CD4-positive, alpha-beta memory T cell (primary cell): ENCODE results near the gene PRDM10. TPM values are rescaled to one million over a fixed set of nuclear protein-coding genes. Genes with fewer than 3 reads are reported as not detected.
"Not testable (repeated sequence)": the region's sequence is repeated elsewhere in the genome, so short reads cannot be mapped to it uniquely, and the experiment has no call there.

Source experiments
- CTCF ChIA-PET: fragments of 350-600 bp; sonication (Branson Sonifier 250); formaldehyde crosslinking; loops from one replicate; lab custom pipeline; 2021; ENCODE audit warnings: inconsistent platforms; ENCODE audit not compliant: partially characterized antibody; lab: Charles Lee
- POLR2A ChIA-PET: fragments of 350-600 bp; sonication (Branson Sonifier 250); formaldehyde crosslinking; loops from one replicate; lab custom pipeline; 2021; ENCODE audit not compliant: partially characterized antibody; lab: Charles Lee
- DNase-seq, 5 donors: peaks; one replicate each; pipeline versions ENCODE4 v3.0.0 to v3.0.0-alpha.2; 2020 to 2022; ENCODE audit warnings: mixed read lengths in 1 of 5
- H3K27ac ChIP-seq: one replicate; pipeline ENCODE4 v1.7.0; 2013; ENCODE audit warnings: low read depth, low read length
- H3K27me3 ChIP-seq: 2 replicates; pipeline ENCODE4 v1.7.0; 2013; ENCODE audit warnings: mild to moderate bottlenecking, low read length, moderate library complexity; ENCODE audit not compliant: insufficient read depth
- H3K36me3 ChIP-seq: 2 replicates; pipeline ENCODE4 v1.7.0; 2013; ENCODE audit warnings: mild to moderate bottlenecking, low read length, moderate library complexity; ENCODE audit not compliant: insufficient read depth
- H3K4me1 ChIP-seq: 2 replicates; pipeline ENCODE4 v1.7.0; 2013; ENCODE audit warnings: mild to moderate bottlenecking, low read length, moderate library complexity; ENCODE audit not compliant: insufficient read depth
- H3K4me3 ChIP-seq, 2 donors: one replicate each; pipeline ENCODE4 v1.7.0; 2013; ENCODE audit warnings: low read length in 2 of 2, mild to moderate bottlenecking in 1 of 2
- H3K9me3 ChIP-seq, 2 donors: one replicate each; pipeline ENCODE4 v1.7.0; 2013; ENCODE audit warnings: low read length in 2 of 2, control low read depth in 1 of 2; ENCODE audit not compliant: control insufficient read depth in 1 of 2
- H3K27ac Mint-ChIP-seq, 7 donors: one replicate each; pipeline ENCODE4 v1.8.0; 2020 to 2021; ENCODE audit warnings: mixed read lengths in 7 of 7, mild to moderate bottlenecking in 6 of 7, inconsistent platforms in 3 of 7, moderate library complexity in 3 of 7
- H3K27me3 Mint-ChIP-seq, 2 donors: one replicate each; pipeline ENCODE4 v1.8.0; 2020 to 2021; ENCODE audit warnings: mixed read lengths in 2 of 2
- H3K36me3 Mint-ChIP-seq, 2 donors: one replicate each; pipeline ENCODE4 v1.8.0; 2020 to 2021; ENCODE audit warnings: mixed read lengths in 2 of 2, inconsistent platforms in 1 of 2, mild to moderate bottlenecking in 1 of 2
- H3K4me1 Mint-ChIP-seq, 4 donors: one replicate each; pipeline ENCODE4 v1.8.0; 2020 to 2021; ENCODE audit warnings: mixed read lengths in 4 of 4, mild to moderate bottlenecking in 1 of 4
- H3K4me3 Mint-ChIP-seq, 8 donors: one replicate each; pipeline ENCODE4 v1.8.0; 2020 to 2021; ENCODE audit warnings: mixed read lengths in 8 of 8, mild to moderate bottlenecking in 7 of 8, moderate library complexity in 6 of 8, inconsistent platforms in 3 of 8
- H3K9me3 Mint-ChIP-seq, 8 donors: one replicate each; pipeline ENCODE4 v1.8.0; 2020 to 2021; ENCODE audit warnings: mixed read lengths in 8 of 8, mild to moderate bottlenecking in 5 of 8, inconsistent platforms in 3 of 8, moderate library complexity in 1 of 8
- intact Hi-C: fragments of 100-400 bp; cut with micrococcal nuclease; formaldehyde crosslinking; loops from one replicate; pipeline ENCODE4 v1.15.1; 2023
- polyA plus RNA-seq, 2 donors: library from polyadenylated mRNA; unstranded; fragments of 300-500 nt; fragmentation: Illumina TruSeq; gene quantifications; one replicate each; pipeline ENCODE4 v1.2.3, GENCODE V29; 2021
- total RNA-seq, 2 experiments: library from RNA; stranded (reverse); gene quantifications; one replicate each; pipeline ENCODE4 v1.2.3, GENCODE V29; 2021

The PRDM10 gene
- total and polyA plus RNA-seq, 4 experiments from 2014 or later = 1.3 to 13.0 (median 7.8) TPM

- Mint-ChIP-seq H3K27me3 (peaks cover 1 to 2% of the 10 kb centered on the region in 2 donors), H3K4me3 (no peak overlapping the region), H3K4me1 (no peaks in the 10 kb centered on the region), H3K9me3 (no peaks in the 10 kb centered on the region), H3K36me3 (no peaks in the 10 kb centered on the region), H3K27ac (no peak overlapping the region)
- no peaks in the 10 kb centered on the region for H3K36me3 ChIP-seq
- H3K9me3 ChIP-seq = no peaks in the 10 kb centered on the region
- H3K4me1 ChIP-seq = no peaks in the 10 kb centered on the region
- no peak for DNase-seq
- POLR2A ChIA-PET = no interaction called here
- H3K27me3 ChIP-seq = no peaks in the 10 kb centered on the region
- no peak overlapping the region for H3K4me3 ChIP-seq
- CTCF ChIA-PET = interaction anchor here (0.8 kb wide), 1 partner anchor 42 kb away, joined by 3 read pairs; no protein-coding TSS in a partner anchor
- intact Hi-C loops = no loop called here
- no peak overlapping the region for H3K27ac ChIP-seq
Measured at GRCh38 chr11:130029137-130029536, 26.5 kb upstream of the PRDM10 start.

GRCh38 chr11:130025371-130025770 is 22.7 kb upstream of the PRDM10 start:
- ChIA-PET POLR2A (no interaction called here), CTCF (no interaction called here)
- peaks cover 0 to 1% of the 10 kb centered on the region in 2 donors for H3K27me3 Mint-ChIP-seq
- Histone ChIP-seq H3K27me3 (no peaks in the 10 kb centered on the region), H3K9me3 (no peaks in the 10 kb centered on the region), H3K27ac (no peak overlapping the region), H3K4me3 (no peak overlapping the region), H3K36me3 (no peaks in the 10 kb centered on the region), H3K4me1 (no peaks in the 10 kb centered on the region)
- no peaks in the 10 kb centered on the region for H3K36me3 Mint-ChIP-seq
- no peak for DNase-seq
- no peak overlapping the region for H3K4me3 Mint-ChIP-seq
- H3K9me3 Mint-ChIP-seq = peaks cover 0 to 3% (median 0%) of the 10 kb centered on the region in 8 donors
- H3K4me1 Mint-ChIP-seq = peaks cover 0 to 1% (median 0%) of the 10 kb centered on the region in 4 donors
- no peak overlapping the region for H3K27ac Mint-ChIP-seq
- intact Hi-C loops = no loop called here

- Mint-ChIP-seq H3K27me3 (peaks cover 0 to 1% of the 10 kb centered on the region in 2 donors), H3K4me1 (peaks cover 0 to 1% (median 0%) of the 10 kb centered on the region in 4 donors), H3K9me3 (peaks cover 0 to 3% (median 0%) of the 10 kb centered on the region in 8 donors), H3K36me3 (no peaks in the 10 kb centered on the region), H3K4me3 (no peak overlapping the region), H3K27ac (no peak overlapping the region)
- ChIA-PET CTCF (no interaction called here), POLR2A (no interaction called here)
- H3K27me3 ChIP-seq = no peaks in the 10 kb centered on the region
- no peaks in the 10 kb centered on the region for H3K36me3 ChIP-seq
- H3K4me1 ChIP-seq = no peaks in the 10 kb centered on the region
- no peak overlapping the region for H3K27ac ChIP-seq
- intact Hi-C loops = no loop called here
- H3K9me3 ChIP-seq = no peaks in the 10 kb centered on the region
- no peak for DNase-seq
- no peak overlapping the region for H3K4me3 ChIP-seq
Measured at GRCh38 chr11:130024361-130024760, 21.7 kb upstream of the PRDM10 start.

- H3K36me3 Mint-ChIP-seq = no peaks in the 10 kb centered on the region
- peaks cover 0 to 3% (median 0%) of the 10 kb centered on the region in 8 donors for H3K9me3 Mint-ChIP-seq
- H3K27ac Mint-ChIP-seq = no peak overlapping the region
- peaks cover 0 to 1% of the 10 kb centered on the region in 2 donors for H3K27me3 Mint-ChIP-seq
- no peaks in the 10 kb centered on the region for H3K4me1 ChIP-seq
- H3K27ac ChIP-seq = no peak overlapping the region
- H3K9me3 ChIP-seq = no peaks in the 10 kb centered on the region
- H3K4me3 ChIP-seq = no peak overlapping the region
- intact Hi-C loops = no loop called here
- no peaks in the 10 kb centered on the region for H3K27me3 ChIP-seq
- no peak for DNase-seq
- CTCF ChIA-PET = no interaction called here
- POLR2A ChIA-PET = interaction anchor here (1.5 kb wide), 1 partner anchor 19 kb away, joined by 3 read pairs; no protein-coding TSS in a partner anchor
- peaks cover 0 to 1% (median 0%) of the 10 kb centered on the region in 4 donors for H3K4me1 Mint-ChIP-seq
- no peak overlapping the region for H3K4me3 Mint-ChIP-seq
- H3K36me3 ChIP-seq = no peaks in the 10 kb centered on the region
Measured at GRCh38 chr11:130023204-130023603, 20.6 kb upstream of the PRDM10 start.

- H3K9me3 ChIP-seq = no peaks in the 10 kb centered on the region
- H3K27me3 ChIP-seq = no peaks in the 10 kb centered on the region
- no peak for DNase-seq
- intact Hi-C loops = no loop called here
- no peaks in the 10 kb centered on the region for H3K36me3 ChIP-seq
- Mint-ChIP-seq H3K27me3 (peaks cover 0 to 1% of the 10 kb centered on the region in 2 donors), H3K27ac (no peak overlapping the region), H3K4me1 (peaks cover 0 to 1% (median 0%) of the 10 kb centered on the region in 4 donors), H3K9me3 (peaks cover 0 to 3% (median 0%) of the 10 kb centered on the region in 8 donors), H3K36me3 (no peaks in the 10 kb centered on the region), H3K4me3 (no peak overlapping the region)
- H3K27ac ChIP-seq = no peak overlapping the region
- no peaks in the 10 kb centered on the region for H3K4me1 ChIP-seq
- ChIA-PET POLR2A (interaction anchor here (1.5 kb wide), 1 partner anchor 19 kb away, joined by 3 read pairs; no protein-coding TSS in a partner anchor), CTCF (interaction anchor here (1.8 kb wide), 1 partner anchor 19 kb away, joined by 5 read pairs; no protein-coding TSS in a partner anchor)
- no peak overlapping the region for H3K4me3 ChIP-seq
Measured at GRCh38 chr11:130022799-130023198, 20.2 kb upstream of the PRDM10 start.

- intact Hi-C loops, H3K4me1 ChIP-seq, H3K4me1 Mint-ChIP-seq, H3K9me3 ChIP-seq, H3K36me3 Mint-ChIP-seq, H3K27ac ChIP-seq, H3K36me3 ChIP-seq, H3K27me3 Mint-ChIP-seq, DNase-seq, H3K9me3 Mint-ChIP-seq, H3K4me3 ChIP-seq, H3K27ac Mint-ChIP-seq, H3K4me3 Mint-ChIP-seq, H3K27me3 ChIP-seq: not testable (repeated sequence)
- CTCF ChIA-PET = interaction anchor here (1.8 kb wide), 1 partner anchor 18 kb away, joined by 5 read pairs; no protein-coding TSS in a partner anchor
- POLR2A ChIA-PET = interaction anchor here (1.5 kb wide), 1 partner anchor 18 kb away, joined by 3 read pairs; no protein-coding TSS in a partner anchor
Measured at GRCh38 chr11:130021606-130022005, 19.0 kb upstream of the PRDM10 start.

GRCh38 chr11:130020323-130020722 is 17.7 kb upstream of the PRDM10 start:
- no peak overlapping the region for H3K27ac Mint-ChIP-seq
- Histone ChIP-seq H3K36me3 (no peaks in the 10 kb centered on the region), H3K27ac (no peak overlapping the region), H3K4me1 (no peaks in the 10 kb centered on the region), H3K9me3 (no peaks in the 10 kb centered on the region), H3K27me3 (no peaks in the 10 kb centered on the region), H3K4me3 (no peak overlapping the region)
- ChIA-PET POLR2A (interaction anchor here (1.7 kb wide), 1 partner anchor 17 kb away, joined by 7 read pairs; no protein-coding TSS in a partner anchor), CTCF (no interaction called here)
- H3K4me3 Mint-ChIP-seq = no peak overlapping the region
- H3K27me3 Mint-ChIP-seq = peaks cover 0 to 4% of the 10 kb centered on the region in 2 donors
- DNase-seq = no peak
- intact Hi-C loops = no loop called here
- H3K4me1 Mint-ChIP-seq = peaks cover 0 to 1% (median 0%) of the 10 kb centered on the region in 4 donors
- H3K36me3 Mint-ChIP-seq = no peaks in the 10 kb centered on the region
- H3K9me3 Mint-ChIP-seq = peaks cover 0 to 5% (median 1%) of the 10 kb centered on the region in 8 donors
